Measurements from ENCODE around the gene GYPB. TPM values are rescaled to one million over a fixed set of nuclear protein-coding genes. Genes with fewer than 3 reads are reported as not detected.
"Not testable (repeated sequence)": the region's sequence is repeated elsewhere in the genome, so short reads cannot be mapped to it uniquely, and the experiment has no call there.

GYPB gene
- not detected in 2 replicates for total RNA-seq
- polyA plus RNA-seq (2012), result not detected

DNA sequence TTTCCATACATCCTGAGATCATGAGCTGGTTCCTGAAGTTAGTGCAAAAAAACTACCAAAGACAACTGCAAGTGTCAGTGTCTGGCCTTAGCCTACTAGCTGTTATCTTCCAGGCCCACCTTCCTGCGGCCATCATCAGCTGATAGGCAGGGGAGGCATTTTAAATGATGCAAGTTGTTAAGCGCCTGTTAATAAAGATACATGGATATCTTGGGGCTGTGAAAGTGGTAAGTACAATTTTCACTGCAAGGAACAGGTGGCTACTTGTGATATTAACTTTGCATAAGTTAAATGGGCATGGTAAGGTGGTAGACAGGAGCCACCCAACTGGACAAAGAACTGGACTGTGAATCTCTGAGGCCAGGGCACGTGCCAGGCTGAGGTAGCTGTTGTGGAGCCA lies at the start of gene GYPB:
Gene GYPB (minus strand): TSS at position 104 of the 400 bp plus-strand sequence. CDS start 93 bp downstream, at position 11.
- not testable (repeated sequence) for DNase-seq (ENCODE audit: low read depth)

DNA sequence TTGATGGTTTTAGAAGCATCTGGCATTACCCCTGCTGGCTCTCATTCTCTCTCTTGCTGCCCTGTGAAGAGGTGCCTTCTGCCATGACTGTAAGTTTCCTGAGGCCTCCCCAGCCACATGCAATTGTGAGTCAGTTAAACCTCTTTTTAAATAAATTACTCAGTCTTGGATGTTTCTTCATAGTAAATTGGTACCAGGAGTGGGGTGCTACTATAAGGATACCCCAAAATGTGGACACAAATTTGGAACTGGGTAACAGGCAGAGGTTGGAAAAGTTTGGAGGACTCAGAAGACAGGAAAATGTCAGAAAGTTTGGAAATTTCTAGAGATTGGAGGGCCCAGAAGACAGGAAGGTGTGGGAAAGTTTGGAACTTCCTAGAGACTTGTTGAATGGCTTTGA lies 42.4 kb upstream of the GYPB start:
- not testable (repeated sequence) for DNase-seq (ENCODE audit: low read depth)

DNA sequence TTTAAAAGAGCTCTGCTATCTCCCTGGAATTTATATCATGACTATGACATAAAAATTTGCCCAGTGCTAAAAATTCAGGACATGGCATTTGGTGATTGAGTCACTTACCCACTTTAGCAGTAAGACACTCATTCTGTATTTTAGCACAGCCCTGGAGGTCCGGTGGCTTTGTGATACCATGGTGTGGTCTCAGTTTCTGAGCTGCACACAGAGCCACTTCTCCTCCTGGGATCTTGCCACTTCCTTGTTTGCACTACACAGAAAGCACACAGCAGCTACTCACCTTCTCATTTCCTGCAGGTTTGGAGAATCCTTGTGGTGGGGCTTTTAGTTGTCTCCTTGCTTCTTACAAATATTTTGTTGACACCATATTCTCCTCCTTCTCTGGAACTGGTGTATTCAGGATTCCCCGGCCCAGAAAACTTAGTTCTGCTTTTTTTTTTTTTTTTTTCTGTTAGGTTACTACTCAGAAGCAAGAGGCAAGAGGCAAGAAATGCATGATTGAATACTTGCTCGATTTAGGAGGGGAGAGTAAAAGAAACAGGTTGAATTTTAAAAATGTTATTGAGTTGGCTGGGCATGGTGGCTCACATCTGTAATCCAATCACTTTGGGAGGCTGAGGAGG lies 41.2 kb upstream of the GYPB start:
- peak; percentile 12 for DNase-seq (ENCODE audit: low read depth)

DNA sequence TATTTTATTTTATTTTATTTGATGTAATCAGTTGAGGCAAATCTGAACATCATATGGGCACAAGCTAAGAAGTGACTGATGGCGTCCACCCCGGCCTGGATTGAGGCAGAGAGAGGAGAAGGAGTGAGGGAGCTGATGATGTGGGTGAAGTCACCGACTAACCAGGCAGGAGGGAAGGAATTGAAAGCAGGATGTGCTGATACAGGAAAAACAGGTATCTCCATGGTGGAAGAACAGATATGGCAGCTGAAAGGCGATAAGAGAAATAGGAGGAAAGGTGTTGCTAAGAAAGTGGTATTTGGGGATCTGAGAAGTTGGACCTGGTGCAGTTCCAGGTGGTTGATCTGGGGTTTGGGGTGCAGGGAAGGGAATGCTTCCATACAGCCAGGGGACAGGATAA lies 37.6 kb upstream of the GYPB start:
- no peak for DNase-seq (ENCODE audit: low read depth)

DNA sequence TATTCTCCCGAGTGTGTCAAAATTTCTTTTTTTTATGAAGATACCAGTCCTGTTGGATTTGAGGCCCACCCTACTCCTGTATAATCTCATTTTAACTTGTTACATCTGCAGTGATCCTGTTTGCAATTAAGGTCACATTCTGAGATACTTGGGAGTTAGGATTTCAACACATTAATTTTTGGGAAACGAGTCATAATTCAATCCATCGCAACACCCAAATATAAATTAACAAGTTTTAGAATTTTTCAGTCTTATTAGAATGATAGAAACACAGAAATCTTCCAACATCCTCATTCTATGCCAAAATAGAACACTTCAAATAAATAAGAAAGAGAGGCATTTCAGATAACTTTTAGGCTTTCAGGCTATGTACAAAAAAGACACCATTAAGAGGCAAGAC lies 36.2 kb upstream of the GYPB start:
- not testable (repeated sequence) for DNase-seq (ENCODE audit: low read depth)

DNA sequence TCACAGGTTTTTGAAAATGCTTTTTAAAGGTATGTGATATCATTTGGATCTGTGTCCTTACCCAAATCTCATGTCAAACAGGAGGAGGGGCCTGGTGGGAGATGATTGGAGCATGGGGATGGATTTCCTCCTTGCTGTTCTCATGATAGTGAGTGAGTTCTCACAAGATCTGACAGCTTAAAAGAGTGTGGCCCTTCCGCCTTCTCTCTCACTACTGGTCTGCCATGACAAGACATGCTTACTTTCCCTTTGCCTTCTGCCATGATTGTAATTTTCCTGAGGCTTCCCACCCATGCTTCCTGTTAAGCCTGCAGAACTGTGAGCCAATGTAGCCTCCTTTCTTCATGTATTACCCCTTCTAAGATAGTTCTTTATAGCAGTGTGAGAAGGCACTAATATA lies 32.3 kb upstream of the GYPB start:
- DNase-seq (ENCODE audit: low read depth), result not testable (repeated sequence)

DNA sequence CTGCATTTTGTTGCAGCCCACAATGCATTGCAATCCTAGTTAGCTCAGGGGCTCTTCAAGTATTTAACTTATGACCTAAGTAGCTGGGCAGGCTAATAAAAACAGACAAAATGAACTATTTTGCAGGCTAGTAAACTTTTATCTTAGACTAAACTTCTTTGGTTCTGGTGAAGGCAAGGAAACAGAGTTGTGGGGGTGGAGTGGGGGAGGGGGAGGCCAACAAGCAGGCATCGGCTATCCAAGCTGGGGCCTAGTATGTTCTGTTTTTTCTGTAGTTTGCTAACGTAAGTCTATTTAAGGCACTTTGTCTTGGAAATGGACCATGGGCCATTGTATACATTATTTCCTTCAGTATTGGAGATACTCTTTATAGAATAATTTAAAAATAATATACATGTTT lies 31.5 kb upstream of the GYPB start:
- DNase-seq (ENCODE audit: low read depth), result not testable (repeated sequence)

DNA sequence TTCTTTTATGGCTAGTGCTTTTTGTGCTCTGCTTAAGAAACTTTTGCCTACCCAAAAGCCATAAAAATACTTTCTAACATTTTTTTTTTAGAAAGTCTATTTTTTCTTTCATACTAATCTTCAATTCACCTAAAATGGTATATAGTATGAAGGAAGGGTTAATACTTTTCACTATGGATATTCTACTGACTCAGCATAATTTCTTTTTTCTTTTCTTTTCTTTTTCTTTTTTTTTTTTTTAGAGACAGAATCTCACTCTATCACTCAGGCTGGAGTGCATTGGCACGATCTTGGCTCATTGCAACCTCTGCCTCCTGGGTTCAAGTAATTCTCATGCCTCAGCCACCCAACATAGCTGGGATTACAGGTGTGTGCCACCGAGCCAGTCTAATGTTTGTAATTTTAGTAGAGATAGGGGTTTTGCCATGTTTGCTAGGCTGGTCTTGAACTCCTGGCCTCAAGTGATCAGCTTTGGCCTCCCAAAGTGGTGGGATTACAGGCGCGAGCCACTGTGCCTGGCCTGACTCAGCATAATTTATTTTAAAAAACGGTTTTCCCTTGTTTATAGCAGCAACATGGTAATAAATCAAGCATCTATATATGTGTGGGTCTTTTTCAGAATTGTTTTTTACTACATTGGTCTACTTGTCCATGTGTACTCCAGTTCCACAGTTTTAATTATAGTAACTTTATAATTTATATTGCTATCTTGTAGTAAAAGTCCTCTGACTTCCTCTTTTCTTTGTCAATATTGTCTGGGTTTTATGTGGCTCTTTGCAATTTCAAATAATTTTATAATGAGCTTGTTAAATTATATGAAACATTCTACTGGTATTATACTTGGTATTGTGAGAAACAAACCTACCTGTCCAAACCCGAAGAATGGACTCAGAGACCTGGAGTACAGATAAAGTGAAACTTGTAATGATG lies 30.6 kb upstream of the GYPB start:
- not testable (repeated sequence) for DNase-seq (ENCODE audit: low read depth)

DNA sequence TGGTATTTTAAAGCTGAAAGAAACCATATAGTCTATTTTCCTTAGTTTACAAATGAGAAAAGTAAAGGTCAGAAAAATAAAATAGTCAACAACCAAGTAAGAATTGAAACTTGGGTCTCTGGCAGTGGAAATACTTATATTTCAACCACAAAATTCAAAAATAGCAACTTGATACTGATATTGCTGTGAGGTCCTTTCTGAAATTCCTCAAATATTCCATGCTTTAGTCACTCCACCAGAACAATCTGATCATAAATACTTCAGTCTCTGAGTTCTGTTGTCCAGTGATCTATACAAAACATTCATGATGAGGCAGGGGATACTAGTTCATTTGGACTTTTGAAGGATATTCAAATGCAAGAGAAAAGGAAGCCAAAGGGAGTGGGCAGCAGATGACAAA lies 25.8 kb upstream of the GYPB start:
- peak; percentile 40 for DNase-seq (ENCODE audit: low read depth)

DNA sequence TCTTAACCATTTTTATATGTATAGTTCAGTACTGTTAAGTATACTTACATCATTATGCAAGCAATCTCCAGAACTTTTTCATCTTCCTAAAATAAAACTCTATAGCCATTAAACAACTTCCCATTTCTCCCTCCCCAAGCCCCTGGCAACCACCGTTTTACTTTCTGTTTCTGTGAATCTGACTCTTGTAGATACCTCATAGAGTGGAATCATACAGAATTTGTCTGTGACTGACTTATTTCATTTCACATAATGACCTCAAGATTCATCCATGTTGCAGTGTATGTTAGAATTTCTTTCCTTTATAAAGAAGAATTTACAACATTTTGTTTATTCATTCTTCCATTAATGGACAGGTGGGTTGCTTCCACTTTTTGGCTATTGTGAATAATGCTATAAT lies 13.4 kb upstream of the GYPB start:
- not testable (repeated sequence) for DNase-seq (ENCODE audit: low read depth)

DNA sequence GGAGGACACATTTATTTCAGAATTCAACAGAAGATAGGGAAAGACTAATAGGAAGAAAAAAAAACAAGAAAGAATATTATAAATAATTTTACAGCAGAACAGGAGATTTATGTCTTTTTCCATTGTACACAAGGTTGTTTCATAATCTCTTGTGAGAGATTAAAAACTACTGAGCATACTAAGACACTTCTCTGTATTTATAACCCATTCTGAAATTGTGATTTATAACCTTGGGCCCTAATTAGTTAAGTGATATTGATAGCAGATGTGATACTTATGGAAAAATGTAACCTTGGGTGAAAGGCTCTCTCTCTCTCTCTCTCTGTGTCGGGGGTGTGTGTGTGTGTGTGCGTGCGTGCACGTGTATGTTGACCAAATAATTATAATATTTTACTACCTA lies 12.7 kb upstream of the GYPB start:
- not testable (repeated sequence) for DNase-seq (ENCODE audit: low read depth)

DNA sequence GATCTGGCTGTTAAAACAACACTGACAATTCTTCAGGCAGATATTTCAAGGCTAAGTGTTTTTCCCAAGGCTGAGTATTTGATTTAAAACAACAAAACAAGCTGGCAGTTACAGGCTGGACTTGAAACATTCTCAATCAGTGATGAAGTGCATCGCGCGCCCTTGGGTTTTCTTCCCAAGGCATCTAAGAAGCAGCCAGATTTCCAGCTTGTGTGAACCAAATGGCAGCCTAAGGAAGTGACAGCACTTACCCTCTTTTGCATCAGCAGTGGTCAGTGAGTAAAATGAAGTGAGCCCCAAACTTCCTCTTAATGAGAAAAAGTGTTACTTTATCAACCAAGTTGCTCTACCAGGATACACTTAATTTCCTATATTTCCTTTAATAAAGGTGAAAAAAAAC lies 12.2 kb upstream of the GYPB start:
- not testable (repeated sequence) for DNase-seq (ENCODE audit: low read depth)

DNA sequence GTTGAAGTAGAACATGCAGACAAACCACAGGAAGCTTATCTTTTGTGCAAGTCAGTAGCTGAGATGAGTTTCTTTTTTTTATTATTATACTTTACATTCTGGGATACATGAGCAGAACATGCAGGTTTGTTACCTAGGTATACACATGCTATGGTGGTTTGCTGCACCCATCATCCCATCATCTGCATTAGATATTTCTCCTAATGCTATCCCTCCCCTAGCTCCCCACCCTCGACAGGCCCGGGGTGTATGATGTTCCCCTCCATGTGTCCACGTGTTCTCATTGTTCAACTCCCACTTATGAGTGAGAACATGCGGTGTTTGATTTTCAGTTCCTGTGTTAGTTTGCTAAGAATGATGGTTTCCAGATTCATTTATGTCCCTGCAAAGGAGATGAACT lies 11.5 kb upstream of the GYPB start:
- DNase-seq (ENCODE audit: low read depth), result not testable (repeated sequence)

DNA sequence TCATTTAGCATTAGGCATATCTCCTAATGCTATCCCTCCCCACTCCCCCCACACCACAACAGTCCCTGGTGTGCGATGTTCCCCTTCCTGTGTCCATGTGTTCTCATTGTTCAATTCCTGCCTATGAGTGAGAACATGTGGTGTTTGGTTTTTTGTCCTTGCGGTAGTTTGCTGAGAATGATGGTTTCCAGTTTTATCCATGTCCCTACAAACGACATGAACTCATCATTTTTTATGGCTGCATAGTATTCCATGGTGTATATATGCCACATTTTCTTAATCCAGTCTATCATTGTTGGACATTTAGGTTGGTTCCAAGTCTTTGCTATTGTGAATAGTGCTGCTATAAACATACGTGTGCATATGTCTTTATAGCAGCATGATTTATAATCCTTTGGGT lies 7.5 kb upstream of the GYPB start:
- not testable (repeated sequence) for DNase-seq (ENCODE audit: low read depth)

DNA sequence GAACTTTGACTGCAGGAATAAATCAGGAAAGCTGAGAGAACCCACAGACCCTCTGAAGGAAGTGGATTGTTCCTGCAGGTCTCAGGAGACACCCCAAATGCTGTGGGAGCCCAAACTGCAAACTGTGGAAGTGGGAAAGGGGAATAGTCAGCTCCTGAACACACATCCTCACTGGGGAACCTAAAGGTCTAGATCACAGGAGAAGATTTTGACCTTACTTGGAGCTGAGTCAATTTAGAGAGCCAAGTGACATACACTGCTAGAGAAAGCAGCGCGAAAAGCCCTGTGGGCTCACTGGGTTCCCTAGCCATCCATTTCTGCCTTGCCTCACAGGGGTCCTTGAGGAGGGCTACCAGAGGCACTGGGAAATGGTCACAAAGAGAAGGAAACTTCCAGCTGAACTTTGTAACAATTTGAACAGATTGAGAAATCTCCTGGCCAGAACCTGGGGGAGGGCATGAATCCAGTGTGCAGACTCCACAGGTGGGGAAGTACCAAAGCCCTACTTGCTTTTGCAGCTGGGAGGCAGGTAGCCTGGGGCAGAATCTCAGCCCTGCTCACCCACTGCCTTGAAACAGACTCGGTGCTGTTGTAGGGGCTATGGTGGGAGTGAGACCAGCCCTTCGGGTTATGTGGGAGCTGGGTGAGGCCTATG lies 5.3 kb upstream of the GYPB start:
- DNase-seq (ENCODE audit: low read depth), result not testable (repeated sequence)

DNA sequence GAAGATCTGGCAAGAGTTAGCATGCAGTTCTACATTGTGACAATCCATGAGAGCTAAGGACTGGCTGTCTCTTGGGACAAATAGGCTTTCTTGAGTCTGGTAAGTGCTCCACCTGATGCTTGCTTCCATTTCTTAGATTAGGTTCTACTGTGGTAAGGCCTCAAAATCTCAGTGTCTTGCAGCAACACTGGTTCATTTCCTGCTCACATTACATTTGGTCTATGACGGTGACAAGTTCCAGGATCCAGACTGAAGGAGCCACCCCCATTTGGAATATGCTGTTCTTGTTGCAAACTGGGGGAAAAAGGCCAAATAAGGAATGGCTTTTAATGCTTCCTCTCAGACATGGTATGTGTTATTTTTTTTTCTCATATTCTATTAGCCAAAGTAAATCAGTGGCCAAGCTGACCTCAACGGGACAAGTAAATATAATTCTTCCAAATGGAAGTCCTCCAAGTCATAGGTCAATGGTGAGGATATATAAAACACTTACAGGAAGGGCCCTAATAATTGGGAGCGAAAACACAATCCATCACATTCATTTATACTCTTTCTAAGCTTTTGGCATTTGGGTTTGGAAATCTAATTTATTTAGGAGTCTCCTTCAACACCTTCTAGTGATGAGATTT lies 3.7 kb upstream of the GYPB start:
- not testable (repeated sequence) for DNase-seq (ENCODE audit: low read depth)

DNA sequence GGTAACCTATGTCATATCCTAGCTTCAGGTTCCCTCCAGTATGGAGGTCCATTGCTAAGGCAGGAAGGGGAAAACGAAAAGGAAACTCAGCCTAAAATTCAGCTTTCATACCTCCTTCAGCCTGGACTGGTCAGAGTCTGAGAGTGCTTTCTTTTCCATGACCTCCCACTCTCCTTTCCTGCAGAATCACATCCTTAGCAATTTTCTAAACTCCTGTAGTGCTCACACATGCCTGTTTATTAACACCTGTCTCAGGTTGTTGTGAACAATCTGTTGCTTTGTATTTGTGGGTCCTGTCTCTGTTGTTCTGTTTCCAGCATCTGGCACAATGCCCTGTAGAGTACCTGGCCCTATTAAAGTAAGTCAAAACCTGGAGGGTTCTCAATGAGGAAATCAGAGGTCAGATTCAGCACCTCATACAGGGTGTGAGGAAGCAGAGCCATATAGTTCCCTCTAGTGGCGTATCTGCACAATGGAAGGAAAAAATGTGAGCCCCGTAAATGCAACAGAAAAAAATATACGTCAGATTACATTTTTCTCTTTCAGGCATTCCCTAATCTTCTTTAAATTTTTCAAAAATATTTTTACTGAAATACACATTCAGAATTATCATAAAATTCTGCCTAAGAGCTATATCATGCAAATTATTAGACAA lies 2.3 kb upstream of the GYPB start:
- peak; percentile 13 for DNase-seq (ENCODE audit: low read depth)

DNA sequence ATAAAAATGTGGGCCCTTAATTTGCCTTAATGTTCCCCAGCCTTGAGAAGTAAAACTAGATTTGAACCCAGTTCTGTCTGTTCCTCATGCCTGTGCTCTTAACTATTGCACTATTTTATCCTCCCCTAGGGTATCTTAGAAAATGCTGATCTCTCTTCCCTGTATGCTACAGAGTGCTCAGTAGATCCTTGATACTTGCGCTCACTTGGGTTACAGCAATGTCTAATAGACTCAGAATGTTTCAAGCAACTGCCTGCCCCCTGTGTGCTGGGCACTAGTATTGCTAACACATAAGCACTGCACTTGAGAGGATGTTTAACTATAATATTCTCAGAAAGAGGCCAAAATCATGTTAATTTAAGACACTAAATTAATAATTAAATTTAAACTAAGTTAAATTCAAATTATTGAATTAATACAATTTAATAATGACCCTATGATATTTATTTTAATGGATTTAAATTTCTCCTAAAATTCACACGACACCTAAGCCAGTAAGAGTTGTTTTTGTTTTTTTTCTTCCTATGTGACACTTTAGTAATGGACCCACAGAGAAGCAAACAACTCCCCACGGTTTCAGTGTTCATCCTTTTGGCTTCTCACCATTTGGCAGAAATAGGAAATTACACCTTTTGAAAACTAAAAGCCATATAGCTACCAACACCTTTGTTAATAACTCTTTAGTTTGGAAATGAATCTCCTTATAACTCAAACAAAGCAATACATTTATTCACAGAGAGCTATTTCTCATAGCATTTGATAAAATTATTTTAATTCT lies 768 bp downstream of the GYPB start:
- DNase-seq (ENCODE audit: low read depth), result not testable (repeated sequence)

DNA sequence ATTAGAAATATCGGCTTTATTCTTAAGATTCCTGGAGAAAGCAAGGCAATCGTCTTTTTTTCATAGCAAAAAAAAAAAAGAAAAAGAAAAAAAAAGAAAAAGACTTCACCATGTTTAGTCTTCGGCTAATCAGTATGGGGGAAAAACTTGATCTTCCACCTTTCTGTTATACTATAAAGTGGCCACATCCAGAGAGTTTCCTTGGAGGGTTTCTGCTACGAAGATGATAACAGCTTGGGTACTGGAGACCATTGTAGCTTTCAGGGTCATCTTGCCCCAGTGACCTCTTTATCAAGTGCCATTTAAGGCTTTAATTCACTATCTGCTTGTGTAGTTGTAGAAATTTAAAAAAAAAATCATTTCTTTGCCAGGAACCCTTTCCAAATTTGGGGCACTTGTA lies 1.9 kb downstream of the GYPB start:
- DNase-seq (ENCODE audit: low read depth), result not testable (repeated sequence)

DNA sequence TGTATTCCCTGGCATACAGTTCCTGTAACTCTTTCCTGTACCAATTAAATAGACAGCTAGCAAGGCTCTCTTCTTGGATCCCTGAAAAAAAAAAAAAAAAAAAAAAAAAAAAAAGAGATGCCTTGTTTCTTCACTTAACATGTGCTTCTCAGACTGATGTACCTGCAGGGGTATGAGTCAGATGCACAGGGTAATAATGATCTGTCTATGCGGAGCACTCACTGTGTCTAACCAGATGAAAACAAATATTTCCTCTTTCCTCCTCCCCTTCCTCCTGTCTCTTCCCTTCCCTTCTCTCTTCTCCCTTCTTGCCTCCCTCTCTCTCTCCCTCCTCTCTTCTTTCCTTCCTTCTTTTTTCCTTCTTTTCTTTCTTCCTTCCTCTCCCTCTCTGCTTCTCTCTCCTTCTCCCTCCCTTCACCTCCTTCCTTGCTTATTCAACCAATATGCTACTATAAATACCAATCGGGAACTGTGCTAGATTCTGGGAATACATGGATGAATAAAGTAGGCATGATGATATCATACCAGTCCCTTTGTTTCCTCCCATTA lies 3.0 kb downstream of the GYPB start:
- not testable (repeated sequence) for DNase-seq (ENCODE audit: low read depth)
